KG1 (cell line): ENCODE measurements around the gene KLF6.
"Not testable (repeated sequence)": the region's sequence is repeated elsewhere in the genome, so short reads cannot be mapped to it uniquely, and the experiment has no call there.

ENCODE experiments used
- DNase-seq: peaks from one replicate; lab custom pipeline; 2025; lab: John Stamatoyannopoulos, UW

Gene KLF6

GRCh38 chr10:3756360-3756740 is 28.7 kb downstream of the KLF6 start:
- DNase-seq: no peak

GRCh38 chr10:3755440-3756359 is 29.3 kb downstream of the KLF6 start:
- no peak for DNase-seq

- no peak for DNase-seq
Observed at GRCh38 chr10:3754727-3755439, 30.1 kb downstream of the KLF6 start.

- DNase-seq: no peak
Observed at GRCh38 chr10:3750854-3751253, 34.2 kb downstream of the KLF6 start.

GRCh38 chr10:3750006-3750816 is 34.8 kb downstream of the KLF6 start:
- DNase-seq: no peak

- no peak for DNase-seq
Observed at GRCh38 chr10:3749600-3749999, 35.4 kb downstream of the KLF6 start.

GRCh38 chr10:3749011-3749410 is 36.0 kb downstream of the KLF6 start:
- DNase-seq: no peak

GRCh38 chr10:3748484-3748883 is 36.5 kb downstream of the KLF6 start:
- DNase-seq: no peak

GRCh38 chr10:3747984-3748383 is 37.0 kb downstream of the KLF6 start:
- no peak for DNase-seq

- DNase-seq: no peak
Observed at GRCh38 chr10:3747248-3747960, 37.6 kb downstream of the KLF6 start.

GRCh38 chr10:3746634-3747033 is 38.4 kb downstream of the KLF6 start:
- no peak for DNase-seq

- DNase-seq: no peak
Observed at GRCh38 chr10:3745521-3745920, 39.5 kb downstream of the KLF6 start.

- no peak for DNase-seq
Observed at GRCh38 chr10:3741688-3742461, 43.1 kb downstream of the KLF6 start.

- no peak for DNase-seq
Observed at GRCh38 chr10:3740157-3740871, 44.7 kb downstream of the KLF6 start.

GRCh38 chr10:3738855-3739350 is 46.1 kb downstream of the KLF6 start:
- no peak for DNase-seq

- no peak for DNase-seq
Observed at GRCh38 chr10:3737864-3738263, 47.1 kb downstream of the KLF6 start.

GRCh38 chr10:3735175-3735574 is 49.8 kb downstream of the KLF6 start:
- no peak for DNase-seq

- no peak for DNase-seq
Observed at GRCh38 chr10:3734111-3734510, 50.9 kb downstream of the KLF6 start.

- DNase-seq: not testable (repeated sequence)
Observed at GRCh38 chr10:3732183-3732582, 52.8 kb downstream of the KLF6 start.

- no peak for DNase-seq
Observed at GRCh38 chr10:3729397-3729976, 55.5 kb downstream of the KLF6 start.
